ENCODE measurements around the gene DHX16.
"Not testable (repeated sequence)": the region's sequence is repeated elsewhere in the genome, so short reads cannot be mapped to it uniquely, and the experiment has no call there.

DHX16 gene

GRCh38 chr6:30664994-30665767, 7.6 kb downstream of the DHX16 start:
- Histone ChIP-seq H3K27me3 (ENCODE audit: insufficient read depth, low read length) (no peaks in the 10 kb centered on the region), H3K36me3 (ENCODE audit: insufficient read depth, low read length) (peaks cover 76% of the 10 kb centered on the region), H3F3A (ENCODE audit: insufficient read depth, low read length) (no peaks in the 10 kb centered on the region), H3K9me3 (ENCODE audit: low read length) (no peaks in the 10 kb centered on the region), H3K4me3 (ENCODE audit: low read depth, low read length, poor library complexity, severe bottlenecking) (no peak overlapping the region), H3K4me1 (ENCODE audit: insufficient read depth, low read length, severe bottlenecking) (no peaks in the 10 kb centered on the region), H3K27ac (ENCODE audit: low read depth, low read length, poor library complexity, severe bottlenecking) (no peak overlapping the region), H2AFZ (ENCODE audit: low read length) (no peak overlapping the region), H3K79me2 (ENCODE audit: insufficient read depth, low read length) (no peaks in the 10 kb centered on the region), H3K4me2 (ENCODE audit: low read length) (no peak overlapping the region), H3K9ac (ENCODE audit: low read length) (no peak overlapping the region), H3K9me2 (ENCODE audit: low read depth, low read length) (no peaks in the 10 kb centered on the region), H4K20me1 (ENCODE audit: insufficient read depth, low read length) (no peaks in the 10 kb centered on the region)
- TF ChIP-seq, protein P1, sequence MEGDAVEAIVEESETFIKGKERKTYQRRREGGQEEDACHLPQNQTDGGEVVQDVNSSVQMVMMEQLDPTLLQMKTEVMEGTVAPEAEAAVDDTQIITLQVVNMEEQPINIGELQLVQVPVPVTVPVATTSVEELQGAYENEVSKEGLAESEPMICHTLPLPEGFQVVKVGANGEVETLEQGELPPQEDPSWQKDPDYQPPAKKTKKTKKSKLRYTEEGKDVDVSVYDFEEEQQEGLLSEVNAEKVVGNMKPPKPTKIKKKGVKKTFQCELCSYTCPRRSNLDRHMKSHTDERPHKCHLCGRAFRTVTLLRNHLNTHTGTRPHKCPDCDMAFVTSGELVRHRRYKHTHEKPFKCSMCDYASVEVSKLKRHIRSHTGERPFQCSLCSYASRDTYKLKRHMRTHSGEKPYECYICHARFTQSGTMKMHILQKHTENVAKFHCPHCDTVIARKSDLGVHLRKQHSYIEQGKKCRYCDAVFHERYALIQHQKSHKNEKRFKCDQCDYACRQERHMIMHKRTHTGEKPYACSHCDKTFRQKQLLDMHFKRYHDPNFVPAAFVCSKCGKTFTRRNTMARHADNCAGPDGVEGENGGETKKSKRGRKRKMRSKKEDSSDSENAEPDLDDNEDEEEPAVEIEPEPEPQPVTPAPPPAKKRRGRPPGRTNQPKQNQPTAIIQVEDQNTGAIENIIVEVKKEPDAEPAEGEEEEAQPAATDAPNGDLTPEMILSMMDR (IDR thresholded peaks at IDR 0.05; ENCODE audit: low read length): no peak
- no peak for TF ChIP-seq EZH2 (IDR thresholded peaks at IDR 0.05; ENCODE audit: borderline replicate concordance, low read length)

GRCh38 chr6:30657922-30658321, 14.9 kb downstream of the DHX16 start:
- H3K4me1 ChIP-seq (ENCODE audit: insufficient read depth, low read length, severe bottlenecking); H2AFZ ChIP-seq (ENCODE audit: low read length); H3K27ac ChIP-seq (ENCODE audit: low read depth, low read length, poor library complexity, severe bottlenecking); H3K4me3 ChIP-seq (ENCODE audit: low read depth, low read length, poor library complexity, severe bottlenecking); H3K9me2 ChIP-seq (ENCODE audit: low read depth, low read length); H3K9me3 ChIP-seq (ENCODE audit: low read length); H3K9ac ChIP-seq (ENCODE audit: low read length); H3K27me3 ChIP-seq (ENCODE audit: insufficient read depth, low read length); H3F3A ChIP-seq (ENCODE audit: insufficient read depth, low read length); H3K4me2 ChIP-seq (ENCODE audit: low read length); H4K20me1 ChIP-seq (ENCODE audit: insufficient read depth, low read length); H3K79me2 ChIP-seq (ENCODE audit: insufficient read depth, low read length): not testable (repeated sequence)
- peaks cover 83% of the 10 kb centered on the region for H3K36me3 ChIP-seq (ENCODE audit: insufficient read depth, low read length)

DNA sequence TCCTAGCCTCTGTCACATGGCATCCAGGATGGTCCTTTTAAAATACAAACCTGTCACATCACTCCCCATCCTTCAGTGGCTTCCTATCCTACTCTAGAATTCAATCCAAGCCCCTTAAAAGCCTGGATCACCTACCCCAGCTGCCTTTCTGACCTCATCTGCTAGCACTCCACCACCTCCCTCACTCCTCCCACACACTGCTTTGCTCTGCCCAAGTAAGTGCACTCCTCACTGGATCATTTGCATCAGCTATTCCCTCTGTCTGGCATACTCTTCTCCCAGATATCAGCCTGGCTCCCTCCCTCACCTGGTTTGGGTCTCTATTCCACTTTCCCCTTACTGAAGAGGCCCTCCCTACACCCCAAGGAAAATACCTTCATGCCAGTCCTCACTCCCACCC, 15.4 kb downstream of the DHX16 start:
- Histone ChIP-seq H3F3A (ENCODE audit: insufficient read depth, low read length) (no peaks in the 10 kb centered on the region), H3K4me1 (ENCODE audit: insufficient read depth, low read length, severe bottlenecking) (no peaks in the 10 kb centered on the region), H3K27me3 (ENCODE audit: insufficient read depth, low read length) (no peaks in the 10 kb centered on the region), H3K9me3 (ENCODE audit: low read length) (no peaks in the 10 kb centered on the region), H3K4me3 (ENCODE audit: low read depth, low read length, poor library complexity, severe bottlenecking) (no peak overlapping the region), H3K9me2 (ENCODE audit: low read depth, low read length) (no peaks in the 10 kb centered on the region), H3K9ac (ENCODE audit: low read length) (no peak overlapping the region), H3K36me3 (ENCODE audit: insufficient read depth, low read length) (peaks cover 83% of the 10 kb centered on the region), H2AFZ (ENCODE audit: low read length) (no peak overlapping the region), H3K4me2 (ENCODE audit: low read length) (no peak overlapping the region), H4K20me1 (ENCODE audit: insufficient read depth, low read length) (no peaks in the 10 kb centered on the region), H3K79me2 (ENCODE audit: insufficient read depth, low read length) (no peaks in the 10 kb centered on the region), H3K27ac (ENCODE audit: low read depth, low read length, poor library complexity, severe bottlenecking) (no peak overlapping the region)
- TF ChIP-seq EZH2 (IDR thresholded peaks at IDR 0.05; ENCODE audit: borderline replicate concordance, low read length): no peak
- TF ChIP-seq, protein P1 (IDR thresholded peaks at IDR 0.05; ENCODE audit: low read length): no peak

DNA sequence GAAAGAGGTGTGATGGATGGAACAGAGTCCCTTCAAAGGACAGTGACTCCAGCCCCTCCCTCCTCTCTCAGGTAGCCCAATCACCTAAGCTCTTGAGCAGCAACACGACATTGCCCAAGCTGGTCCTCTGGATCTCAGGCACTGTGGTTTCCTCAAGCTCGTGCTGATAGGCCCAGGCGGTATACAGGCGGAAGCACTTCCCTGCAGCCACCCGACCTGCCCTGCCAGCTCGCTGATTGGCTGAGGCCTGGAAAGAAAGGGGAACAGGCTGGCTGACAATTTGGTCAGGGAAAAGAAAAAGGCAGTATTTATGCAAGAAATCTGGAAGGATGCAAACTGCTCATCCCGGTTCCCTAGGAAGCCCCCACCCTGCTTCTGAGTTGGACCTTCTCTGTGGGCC, 16.3 kb downstream of the DHX16 start:
- Histone ChIP-seq H2AFZ (ENCODE audit: low read length) (no peak overlapping the region), H3K36me3 (ENCODE audit: insufficient read depth, low read length) (peaks cover 83% of the 10 kb centered on the region), H3K27me3 (ENCODE audit: insufficient read depth, low read length) (no peaks in the 10 kb centered on the region), H3K9me3 (ENCODE audit: low read length) (no peaks in the 10 kb centered on the region), H3K4me2 (ENCODE audit: low read length) (no peak overlapping the region), H3K4me3 (ENCODE audit: low read depth, low read length, poor library complexity, severe bottlenecking) (no peak overlapping the region), H3K79me2 (ENCODE audit: insufficient read depth, low read length) (no peaks in the 10 kb centered on the region), H3K27ac (ENCODE audit: low read depth, low read length, poor library complexity, severe bottlenecking) (no peak overlapping the region), H3K9me2 (ENCODE audit: low read depth, low read length) (no peaks in the 10 kb centered on the region), H4K20me1 (ENCODE audit: insufficient read depth, low read length) (no peaks in the 10 kb centered on the region), H3K4me1 (ENCODE audit: insufficient read depth, low read length, severe bottlenecking) (no peaks in the 10 kb centered on the region), H3K9ac (ENCODE audit: low read length) (no peak overlapping the region), H3F3A (ENCODE audit: insufficient read depth, low read length) (no peaks in the 10 kb centered on the region)
- no peak for TF ChIP-seq EZH2 (IDR thresholded peaks at IDR 0.05; ENCODE audit: borderline replicate concordance, low read length)
- TF ChIP-seq, protein P1 (IDR thresholded peaks at IDR 0.05; ENCODE audit: low read length): no peak

Measured in OCI-LY1 (cell line).